Nephron progenitor cell (in vitro differentiated cells): ENCODE results near the gene MTCH1.

Experiments
- DNase-seq: peaks from one replicate; pipeline ENCODE4 v3.0.0; 2021
- H3K27ac Mint-ChIP-seq: 2 replicates; pipeline ENCODE4 v1.8.0; 2021; ENCODE audit warnings: mild to moderate bottlenecking, moderate library complexity, mixed read lengths
- H3K27me3 Mint-ChIP-seq: 2 replicates; pipeline ENCODE4 v1.8.0; 2021; ENCODE audit warnings: mild to moderate bottlenecking, low read depth, mixed read lengths; ENCODE audit not compliant: poor library complexity
- H3K36me3 Mint-ChIP-seq: 2 replicates; pipeline ENCODE4 v1.8.0; 2021; ENCODE audit warnings: low read depth, mixed read lengths
- H3K4me1 Mint-ChIP-seq: 2 replicates; pipeline ENCODE4 v1.8.0; 2021; ENCODE audit warnings: mixed read lengths
- H3K4me3 Mint-ChIP-seq: 2 replicates; pipeline ENCODE4 v1.8.0; 2021; ENCODE audit warnings: mild to moderate bottlenecking, moderate library complexity, mixed read lengths
- H3K9me3 Mint-ChIP-seq: 2 replicates; pipeline ENCODE4 v1.8.0; 2021; ENCODE audit warnings: mild to moderate bottlenecking, moderate library complexity, mixed read lengths
- TF ChIP-seq, protein P1 (sequence below): fragments of 200-600 bp; sonication (generic); IDR thresholded peaks from 2 replicates; pipeline ENCODE4 v1.5.0; 2021; ENCODE audit warnings: antibody characterized with exemption

MTCH1 gene, protein sequence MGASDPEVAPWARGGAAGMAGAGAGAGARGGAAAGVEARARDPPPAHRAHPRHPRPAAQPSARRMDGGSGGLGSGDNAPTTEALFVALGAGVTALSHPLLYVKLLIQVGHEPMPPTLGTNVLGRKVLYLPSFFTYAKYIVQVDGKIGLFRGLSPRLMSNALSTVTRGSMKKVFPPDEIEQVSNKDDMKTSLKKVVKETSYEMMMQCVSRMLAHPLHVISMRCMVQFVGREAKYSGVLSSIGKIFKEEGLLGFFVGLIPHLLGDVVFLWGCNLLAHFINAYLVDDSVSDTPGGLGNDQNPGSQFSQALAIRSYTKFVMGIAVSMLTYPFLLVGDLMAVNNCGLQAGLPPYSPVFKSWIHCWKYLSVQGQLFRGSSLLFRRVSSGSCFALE

DNA sequence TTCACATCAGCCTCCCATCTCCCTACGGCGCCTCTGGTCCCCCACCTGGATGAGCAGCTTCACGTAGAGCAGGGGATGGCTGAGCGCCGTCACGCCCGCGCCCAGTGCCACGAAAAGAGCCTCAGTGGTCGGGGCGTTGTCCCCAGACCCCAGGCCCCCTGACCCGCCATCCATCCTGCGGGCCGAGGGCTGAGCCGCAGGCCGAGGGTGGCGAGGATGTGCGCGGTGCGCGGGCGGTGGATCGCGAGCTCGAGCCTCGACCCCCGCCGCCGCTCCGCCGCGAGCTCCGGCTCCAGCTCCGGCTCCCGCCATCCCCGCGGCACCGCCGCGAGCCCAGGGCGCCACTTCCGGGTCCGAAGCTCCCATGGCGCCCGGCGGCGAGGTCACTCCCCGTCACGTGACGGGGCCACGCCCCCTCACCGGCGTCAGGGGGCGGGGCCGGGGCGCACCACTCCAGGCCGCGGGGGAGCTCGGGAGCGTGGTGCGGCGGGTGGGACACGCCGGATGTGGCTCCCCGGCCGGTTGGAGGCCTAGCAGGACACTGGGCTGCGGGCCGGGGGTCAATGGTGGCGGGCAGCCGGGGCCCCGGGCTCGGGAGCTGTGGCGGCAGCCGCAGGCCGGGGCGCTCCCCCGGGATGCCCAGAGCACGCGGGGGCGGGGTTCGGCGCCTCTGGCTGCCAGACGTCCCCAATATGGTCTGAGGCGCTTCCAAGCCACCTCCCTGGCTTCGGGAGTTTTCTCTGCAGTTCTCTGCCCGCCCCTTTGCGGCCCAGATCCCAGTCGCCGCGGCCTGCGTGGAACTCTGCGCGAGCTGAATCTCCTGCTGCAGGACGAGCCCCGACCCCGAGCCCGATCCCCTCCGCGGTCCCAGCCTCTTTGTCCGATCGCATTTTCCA lies at the start of gene MTCH1:
Gene MTCH1 (minus strand): TSS at position 389 of the 896 bp plus-strand sequence. CDS start 23 bp downstream, at position 366.
- peak; percentile 91 for DNase-seq
- TF ChIP-seq, protein P1, sequence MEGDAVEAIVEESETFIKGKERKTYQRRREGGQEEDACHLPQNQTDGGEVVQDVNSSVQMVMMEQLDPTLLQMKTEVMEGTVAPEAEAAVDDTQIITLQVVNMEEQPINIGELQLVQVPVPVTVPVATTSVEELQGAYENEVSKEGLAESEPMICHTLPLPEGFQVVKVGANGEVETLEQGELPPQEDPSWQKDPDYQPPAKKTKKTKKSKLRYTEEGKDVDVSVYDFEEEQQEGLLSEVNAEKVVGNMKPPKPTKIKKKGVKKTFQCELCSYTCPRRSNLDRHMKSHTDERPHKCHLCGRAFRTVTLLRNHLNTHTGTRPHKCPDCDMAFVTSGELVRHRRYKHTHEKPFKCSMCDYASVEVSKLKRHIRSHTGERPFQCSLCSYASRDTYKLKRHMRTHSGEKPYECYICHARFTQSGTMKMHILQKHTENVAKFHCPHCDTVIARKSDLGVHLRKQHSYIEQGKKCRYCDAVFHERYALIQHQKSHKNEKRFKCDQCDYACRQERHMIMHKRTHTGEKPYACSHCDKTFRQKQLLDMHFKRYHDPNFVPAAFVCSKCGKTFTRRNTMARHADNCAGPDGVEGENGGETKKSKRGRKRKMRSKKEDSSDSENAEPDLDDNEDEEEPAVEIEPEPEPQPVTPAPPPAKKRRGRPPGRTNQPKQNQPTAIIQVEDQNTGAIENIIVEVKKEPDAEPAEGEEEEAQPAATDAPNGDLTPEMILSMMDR = no peak
- Mint-ChIP-seq H3K4me1 (peaks cover 30% of the 10 kb centered on the region), H3K36me3 (peaks cover 5% of the 10 kb centered on the region), H3K4me3 (peak within 1 kb of the TSS; percentile 99), H3K27me3 (peaks cover 10% of the 10 kb centered on the region), H3K9me3 (peaks cover 4% of the 10 kb centered on the region), H3K27ac (peak within 1 kb of the TSS; percentile 99)

DNA sequence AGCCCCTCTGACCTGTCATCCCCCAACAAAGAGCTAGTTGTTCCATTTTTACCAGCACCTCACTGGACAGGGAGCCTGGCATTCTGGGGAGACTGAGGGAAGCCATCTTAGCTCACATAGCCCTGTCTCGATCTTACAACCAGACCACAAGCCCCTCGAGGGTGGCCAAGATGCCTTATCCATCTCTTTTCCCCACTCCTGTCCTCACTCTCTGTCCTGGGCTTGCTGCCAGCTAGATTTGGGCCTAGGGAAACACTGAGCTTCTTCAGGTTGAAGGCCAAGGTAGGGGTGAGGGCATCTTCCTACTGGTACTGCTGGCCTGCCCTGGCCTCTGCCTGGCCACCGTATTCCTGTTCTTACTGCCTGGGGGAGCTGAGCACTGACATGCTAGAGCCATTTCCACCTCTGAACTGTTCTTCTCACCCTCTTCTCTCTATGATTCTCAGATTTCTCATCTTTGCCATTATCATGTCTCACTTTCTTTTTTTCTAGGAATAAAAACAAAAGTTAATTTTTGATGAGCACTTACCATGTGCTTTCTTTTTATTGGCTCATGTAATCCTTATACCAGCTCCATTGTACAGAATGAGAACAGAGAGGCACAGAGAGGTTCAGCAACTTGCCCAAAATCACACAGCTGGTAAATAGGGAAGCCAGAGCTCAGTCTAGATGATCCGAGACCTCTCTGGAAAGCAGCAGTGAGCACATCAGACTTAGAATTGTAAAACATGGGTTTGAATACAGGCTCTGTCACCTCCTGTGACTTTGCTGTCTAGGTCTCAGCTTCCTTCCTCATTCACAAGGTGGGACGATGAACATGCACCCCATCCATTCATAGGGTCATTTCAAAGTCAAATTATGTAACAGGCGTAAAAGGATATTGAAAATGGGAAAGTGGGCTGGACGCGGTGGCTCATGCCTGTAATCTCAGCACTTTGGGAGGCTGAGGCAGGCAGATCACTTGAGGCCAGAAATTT lies 48.1 kb upstream of the MTCH1 start:
- DNase-seq = no peak
- no peaks in the 10 kb centered on the region for H3K4me1 Mint-ChIP-seq
- H3K9me3 Mint-ChIP-seq = peaks cover 20% of the 10 kb centered on the region
- H3K4me3 Mint-ChIP-seq = no peak overlapping the region
- no peak overlapping the region for H3K27ac Mint-ChIP-seq
- H3K36me3 Mint-ChIP-seq = no peaks in the 10 kb centered on the region
- TF ChIP-seq, protein P1 = no peak
- H3K27me3 Mint-ChIP-seq = peaks cover 3% of the 10 kb centered on the region

DNA sequence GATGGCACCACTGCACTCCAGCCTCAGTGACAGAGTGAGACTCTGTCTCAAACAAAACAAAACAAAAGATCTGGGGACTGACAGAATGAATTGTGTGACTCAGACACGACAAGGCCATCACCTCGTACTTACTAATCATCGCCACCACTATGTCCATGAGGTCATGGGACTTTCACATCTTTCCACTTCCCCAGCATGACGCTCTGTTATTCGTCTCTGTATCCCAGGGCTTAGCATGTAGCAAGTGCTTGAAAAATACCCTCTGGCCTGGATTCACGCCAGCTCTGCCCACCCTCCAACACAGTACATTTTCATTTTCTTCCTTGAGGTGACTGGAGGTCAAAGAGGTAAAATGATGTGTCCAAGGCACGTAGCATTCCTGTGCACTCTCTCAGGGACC lies 47.3 kb upstream of the MTCH1 start:
- TF ChIP-seq, protein P1 = no peak
- no peak overlapping the region for H3K4me3 Mint-ChIP-seq
- peaks cover 22% of the 10 kb centered on the region for H3K9me3 Mint-ChIP-seq
- no peaks in the 10 kb centered on the region for H3K36me3 Mint-ChIP-seq
- H3K4me1 Mint-ChIP-seq = no peaks in the 10 kb centered on the region
- no peak for DNase-seq
- peaks cover 3% of the 10 kb centered on the region for H3K27me3 Mint-ChIP-seq
- H3K27ac Mint-ChIP-seq = no peak overlapping the region

DNA sequence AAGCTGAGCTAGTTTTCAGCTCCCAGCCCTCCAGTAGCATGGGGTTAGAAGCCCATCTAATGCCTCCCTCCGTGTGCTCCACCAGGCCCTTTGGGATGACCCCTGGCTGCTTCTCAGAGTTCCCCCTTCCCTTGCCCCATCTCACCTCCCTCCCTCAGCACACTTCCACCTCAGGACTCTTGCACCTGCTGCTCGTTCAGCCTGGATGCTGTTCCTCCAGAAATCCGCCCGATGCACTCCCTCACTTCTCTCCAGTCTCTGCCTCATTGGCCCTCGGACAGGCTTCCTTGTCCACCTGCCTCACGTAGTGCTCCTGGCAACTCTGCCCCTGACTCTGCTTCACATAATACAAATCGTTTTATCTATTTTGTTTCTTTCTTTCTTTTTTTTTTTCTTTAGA lies 46.2 kb upstream of the MTCH1 start:
- Mint-ChIP-seq H3K36me3 (no peaks in the 10 kb centered on the region), H3K9me3 (peaks cover 22% of the 10 kb centered on the region), H3K4me1 (no peaks in the 10 kb centered on the region), H3K27ac (no peak overlapping the region), H3K27me3 (peaks cover 3% of the 10 kb centered on the region), H3K4me3 (no peak overlapping the region)
- no peak for DNase-seq
- TF ChIP-seq, protein P1 = no peak

DNA sequence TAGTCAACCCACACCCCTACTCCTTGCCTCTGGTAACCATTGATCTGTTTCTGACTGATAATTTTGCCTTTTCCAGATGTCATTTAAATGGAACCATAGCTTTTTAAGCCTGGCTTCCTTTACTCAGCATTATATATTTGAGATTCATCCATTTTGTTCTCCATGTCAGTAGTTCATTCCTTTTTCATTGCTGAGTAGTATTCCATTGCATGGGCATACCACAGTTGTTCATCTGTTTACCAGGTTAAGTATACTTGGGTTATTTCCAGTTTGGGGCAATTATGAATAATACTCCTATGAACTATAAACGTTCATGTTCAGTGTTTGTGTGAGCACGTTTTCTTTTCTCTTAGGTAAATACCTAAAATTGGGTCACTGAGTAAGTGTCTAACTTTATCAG lies 44.6 kb upstream of the MTCH1 start:
- H3K9me3 Mint-ChIP-seq = peaks cover 22% of the 10 kb centered on the region

More for the DNA sequence above, 44.6 kb upstream of the MTCH1 start:
- H3K27me3 Mint-ChIP-seq = no peaks in the 10 kb centered on the region
- TF ChIP-seq, protein P1 = no peak
- no peak overlapping the region for H3K4me3 Mint-ChIP-seq
- H3K27ac Mint-ChIP-seq = no peak overlapping the region
- H3K4me1 Mint-ChIP-seq = peaks cover 5% of the 10 kb centered on the region
- H3K36me3 Mint-ChIP-seq = no peaks in the 10 kb centered on the region
- DNase-seq = no peak
